IMR-90 (cell line): Measurements from ENCODE around the gene PRMT7. TPM values are rescaled to one million over a fixed set of nuclear protein-coding genes. Genes with fewer than 3 reads are reported as not detected.

Experiments used
- ATAC-seq: fragments of 200-7000 bp; cut with Tn5 transposase; 2 replicates; pipeline ENCODE4 v1.9.1; 2020; ENCODE audit warnings: low read depth, mild to moderate bottlenecking, moderate library complexity
- BruUV-seq: library from RNA; stranded (reverse); fragments of 400-500 nt; replicated peaks from 2 replicates; lab custom pipeline; 2021; lab: Mats Ljungman, UMichigan
- CTCF ChIA-PET: fragments of 300-600 bp; formaldehyde crosslinking; extraction: SDS; loops from one replicate; lab custom pipeline; 2021; ENCODE audit warnings: antibody characterized with exemption; lab: Yijun Ruan, JAX
- POLR2A ChIA-PET: fragments of 300-600 bp; sonication (Branson Sonifier 250); formaldehyde crosslinking; loops from one replicate; lab custom pipeline; 2022; ENCODE audit warnings: antibody characterized with exemption; ENCODE audit not compliant: unreplicated experiment; lab: Charles Lee
- DNase-seq: peaks from one replicate; pipeline ENCODE4 v3.0.0; 2013
- H2AFZ ChIP-seq: replicated peaks from 2 replicates; pipeline ENCODE3; 2013; ENCODE audit warnings: low read length, mild to moderate bottlenecking; ENCODE audit not compliant: poor library complexity
- H2AK5ac ChIP-seq: 2 replicates; pipeline ENCODE4 v1.6.1; 2013; ENCODE audit warnings: low read depth, low read length, inconsistent platforms
- H2AK9ac ChIP-seq: replicated peaks from 2 replicates; pipeline ENCODE3; 2013; ENCODE audit warnings: mild to moderate bottlenecking, low read depth, low read length, moderate library complexity; ENCODE audit not compliant: poor library complexity
- H2BK120ac ChIP-seq: 2 replicates; pipeline ENCODE4 v1.6.1; 2013; ENCODE audit warnings: low read depth, low read length, inconsistent platforms
- H2BK15ac ChIP-seq: 3 replicates; pipeline ENCODE4 v1.6.1; 2013; ENCODE audit warnings: low read depth, low read length, inconsistent platforms
- H2BK20ac ChIP-seq: 2 replicates; pipeline ENCODE4 v1.6.1; 2013; ENCODE audit warnings: low read depth, mild to moderate bottlenecking, inconsistent platforms, low read length, moderate library complexity
- H2BK5ac ChIP-seq: 2 replicates; pipeline ENCODE4 v1.6.1; 2013; ENCODE audit warnings: mild to moderate bottlenecking, low read depth, low read length, inconsistent platforms; ENCODE audit not compliant: poor library complexity, severe bottlenecking
- H3K14ac ChIP-seq: replicated peaks from 2 replicates; pipeline ENCODE4 v1.6.1; 2013; ENCODE audit warnings: low read depth, low read length, inconsistent platforms
- H3K18ac ChIP-seq: 2 replicates; pipeline ENCODE4 v1.6.1; 2013; ENCODE audit warnings: low read depth, low read length, control low read depth
- H3K23ac ChIP-seq: 2 replicates; pipeline ENCODE4 v1.6.1; 2013; ENCODE audit warnings: low read depth, low read length, inconsistent platforms
- H3K27ac ChIP-seq: 2 replicates; pipeline ENCODE4 v1.5.1; 2013; ENCODE audit warnings: mild to moderate bottlenecking, control low read depth, low read length; ENCODE audit not compliant: insufficient read depth
- H3K27me3 ChIP-seq: 2 replicates; pipeline ENCODE4 v1.6.1; 2013; ENCODE audit warnings: low read length; ENCODE audit not compliant: control insufficient read depth, insufficient read depth
- H3K36me3 ChIP-seq: 2 replicates; pipeline ENCODE4 v1.6.1; 2013; ENCODE audit warnings: low read length, mixed read lengths; ENCODE audit not compliant: control insufficient read depth, insufficient read depth
- H3K4ac ChIP-seq: 2 replicates; pipeline ENCODE4 v1.6.1; 2013; ENCODE audit warnings: low read depth, low read length, inconsistent platforms
- H3K4me1 ChIP-seq: 2 replicates; pipeline ENCODE4 v1.6.1; 2013; ENCODE audit warnings: low read length, mixed read lengths; ENCODE audit not compliant: control insufficient read depth, insufficient read depth
- H3K4me2 ChIP-seq: 2 replicates; pipeline ENCODE4 v1.6.1; 2013; ENCODE audit warnings: low read depth, mild to moderate bottlenecking, control low read depth, low read length, moderate library complexity
- H3K4me3 ChIP-seq: 2 replicates; pipeline ENCODE4 v1.5.1; 2013; ENCODE audit warnings: low read depth, mild to moderate bottlenecking, control low read depth, low read length, moderate library complexity; ENCODE audit not compliant: insufficient read depth
- H3K56ac ChIP-seq: 2 replicates; pipeline ENCODE4 v1.6.1; 2013; ENCODE audit warnings: low read length, inconsistent platforms; ENCODE audit not compliant: insufficient read depth; ENCODE audit errors: extremely low read depth
- H3K79me1 ChIP-seq, 2 experiments: 2 replicates each; pipeline ENCODE4 v1.6.1; 2013; ENCODE audit warnings: low read length in 2 of 2, inconsistent platforms in 1 of 2, low read depth in 1 of 2
- H3K9ac ChIP-seq: 2 replicates; pipeline ENCODE4 v1.6.1; 2013; ENCODE audit warnings: low read depth, low read length, control low read depth
- H3K9me1 ChIP-seq: 2 replicates; pipeline ENCODE4 v1.6.1; 2013; ENCODE audit warnings: low read length, inconsistent platforms; ENCODE audit not compliant: insufficient read depth
- H3K9me3 ChIP-seq: 2 replicates; pipeline ENCODE4 v1.6.1; 2013; ENCODE audit warnings: low read length; ENCODE audit not compliant: control insufficient read depth, insufficient read depth
- H4K20me1 ChIP-seq: 2 replicates; pipeline ENCODE4 v1.6.1; 2013; ENCODE audit warnings: low read length, inconsistent platforms; ENCODE audit not compliant: insufficient read depth
- H4K5ac ChIP-seq: 2 replicates; pipeline ENCODE4 v1.6.1; 2013; ENCODE audit warnings: mild to moderate bottlenecking, low read depth, low read length, control low read depth
- H4K8ac ChIP-seq, 2 experiments: 2 replicates each; pipeline ENCODE4 v1.6.1; 2013; ENCODE audit warnings: low read depth in 2 of 2, low read length in 2 of 2, control low read depth in 1 of 2, inconsistent platforms in 1 of 2
- H4K91ac ChIP-seq: 2 replicates; pipeline ENCODE4 v1.6.1; 2013; ENCODE audit warnings: low read depth, low read length, inconsistent platforms; ENCODE audit not compliant: insufficient read depth
- CHD1 ChIP-seq: IDR thresholded peaks from 2 replicates; pipeline ENCODE4 v1.6.1; 2012; ENCODE audit warnings: low read depth, low read length, improper control_type of control experiment
- CTCF ChIP-seq: conservative IDR thresholded peaks from 2 replicates; pipeline ENCODE4 v1.5.1; 2012; ENCODE audit warnings: mild to moderate bottlenecking, low read depth, low read length, improper control_type of control experiment
- WGBS, 2 experiments: methylation state at CpG; one replicate each; pipeline versions ENCODE4 v1.1.5 to v1.1.7; 2013; ENCODE audit warnings: missing lambda C conversion rate in 2 of 2; ENCODE audit not compliant: insufficient read length in 1 of 2; ENCODE audit errors: extremely low coverage in 2 of 2; 5-methylcytosine and 5-hydroxymethylcytosine counted together
- dilution Hi-C: fragments of 300-500 bp; cut with HindIII; formaldehyde crosslinking; loops from one replicate; pipeline ENCODE4 v1.14.3; 2018; ENCODE audit warnings: low sequenced_read_pairs; ENCODE audit not compliant: unreplicated experiment
- in situ Hi-C: fragments of 300-500 bp; cut with MboI; formaldehyde crosslinking; loops from 3 replicates; pipeline ENCODE4 v1.14.3; 2019; ENCODE audit warnings: low sequenced_read_pairs, inconsistent platforms, mixed read lengths
- intact Hi-C: fragments of 100-400 bp; cut with micrococcal nuclease; formaldehyde crosslinking; loops from 2 replicates; pipeline ENCODE4 v1.10.0; 2022
- polyA plus RNA-seq, 3 experiments: library from polyadenylated mRNA; depleted of rRNA; stranded (reverse); fragments of >200 nt; gene quantifications; 2 replicates each; pipeline ENCODE4 v1.2.3, GENCODE V29; 2012; ENCODE audit warnings: low replicate concordance in 1 of 3
- total RNA-seq: library from RNA; depleted of rRNA; stranded (reverse); fragments of >200 nt; gene quantifications from 2 replicates; pipeline ENCODE4 v1.2.3, GENCODE V29; 2012

Gene PRMT7
- total and polyA plus RNA-seq, 2 of the 4 experiments (the other 2 are of a cell fraction) = 63.1 to 68.6 TPM

DNA sequence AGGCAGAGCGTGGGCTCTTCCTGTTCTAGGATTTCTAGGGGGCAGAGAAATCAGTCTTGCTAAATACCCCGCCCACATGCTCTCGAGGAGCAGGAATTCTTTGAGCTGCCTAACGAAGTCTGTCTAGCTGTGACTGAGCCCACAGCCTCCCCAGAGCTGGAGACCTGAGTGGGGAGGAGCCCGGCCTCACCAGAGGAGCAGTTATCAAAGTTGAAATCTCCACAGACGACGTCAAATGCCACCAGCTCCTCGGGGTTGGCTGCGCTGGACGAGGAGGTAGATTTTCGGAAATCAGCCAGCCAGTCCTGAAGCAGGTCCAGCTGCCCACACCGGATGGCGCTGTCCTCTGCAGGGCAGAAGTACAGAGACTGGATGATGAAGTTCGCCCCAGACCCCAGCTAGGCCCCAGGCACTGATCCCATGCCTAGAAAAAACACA lies 53.8 kb downstream of the PRMT7 start:
- Histone ChIP-seq H4K8ac (no peak overlapping the region), H4K20me1 (no peaks in the 10 kb centered on the region), H2BK20ac (no peak overlapping the region), H3K4me2 (no peak overlapping the region), H4K5ac (no peak overlapping the region), H3K36me3 (no peaks in the 10 kb centered on the region), H3K4me3 (no peak overlapping the region), H4K91ac (no peak overlapping the region), H3K79me1 (no peaks in the 10 kb centered on the region), H2BK15ac (no peak overlapping the region), H2BK120ac (no peak overlapping the region), H3K9me3 (no peaks in the 10 kb centered on the region), H3K9ac (no peak overlapping the region), H3K27me3 (peaks cover 13% of the 10 kb centered on the region), H3K27ac (no peak overlapping the region), H2AK9ac (no peak overlapping the region), H3K56ac (no peak overlapping the region), H3K4ac (no peak overlapping the region), H2AK5ac (no peak overlapping the region), H3K18ac (no peak overlapping the region), H2AFZ (no peak overlapping the region), H3K14ac (no peak overlapping the region), H3K23ac (no peak overlapping the region), H3K4me1 (no peaks in the 10 kb centered on the region), H3K9me1 (no peaks in the 10 kb centered on the region), H2BK5ac (no peak overlapping the region)
- dilution Hi-C loops = no loop called here
- ChIA-PET POLR2A (no interaction called here), CTCF (interaction anchor here (0.8 kb wide), 1 partner anchor 10 kb away, joined by 3 read pairs; no protein-coding TSS in a partner anchor)
- BruUV-seq = no TSS peak
- intact Hi-C loops = no loop called here
- in situ Hi-C loops = no loop called here
- ATAC-seq (peak; percentile 49), DNase-seq (peak; percentile 27)
- 64% methylated on average over 7 of the region's 14 CpGs; no CpG with 5 or more reads in 1 of the 2 experiments for WGBS, 2 experiments
- TF ChIP-seq CHD1 (no peak), CTCF (peak; percentile 25; the same call in 1 of the 2 replicates)
